Uterus (tissue), 4 donors: ENCODE results near the gene CFAP251. TPM values are rescaled to one million over a fixed set of nuclear protein-coding genes. Genes with fewer than 3 reads are reported as not detected.

Experiments used
- DNase-seq, 2 donors: peaks; one replicate each; pipeline ENCODE4 v3.0.0-alpha.2; 2019 to 2020
- H3K27ac ChIP-seq, 2 donors: fragments of 200-600 bp; sonication (generic); 1 replicate in 1 of 2; 2 replicates in 1 of 2; pipeline ENCODE4 v1.5.1; 2016 to 2018
- H3K27me3 ChIP-seq, 2 donors: fragments of 200-600 bp; sonication (generic); one replicate each; pipeline ENCODE4 v1.5.1; 2018 to 2019; ENCODE audit warnings: control low read depth in 1 of 2
- H3K36me3 ChIP-seq, 2 donors: fragments of 200-600 bp; sonication (generic); one replicate each; pipeline ENCODE4 v1.5.1; 2019; ENCODE audit warnings: control low read depth in 1 of 2
- H3K4me1 ChIP-seq, 2 donors: fragments of 200-600 bp; sonication (generic); one replicate each; pipeline ENCODE4 v1.5.1; 2018 to 2019; ENCODE audit warnings: control low read depth in 1 of 2
- H3K4me3 ChIP-seq, 2 donors: fragments of 200-600 bp; sonication (generic); 1 replicate in 1 of 2; 2 replicates in 1 of 2; pipeline ENCODE4 v1.5.1; 2018 to 2019; ENCODE audit warnings: mild to moderate bottlenecking in 1 of 2
- H3K9me3 ChIP-seq, 2 donors: fragments of 200-600 bp; sonication (generic); one replicate each; pipeline ENCODE4 v1.5.1; 2019; ENCODE audit warnings: control low read depth in 1 of 2
- CTCF ChIP-seq, 4 experiments: fragments of 200-600 bp in 2 of 4; fragments of 450-650 bp in 2 of 4; sonication (generic) in 2 of 4; IDR thresholded peaks; one replicate each; pipeline ENCODE4 v1.5.1; 2016 to 2019; ENCODE audit warnings: antibody characterized with exemption in 4 of 4, mild to moderate bottlenecking in 2 of 4, moderate library complexity in 1 of 4
- POLR2A ChIP-seq, 2 donors: fragments of 450-650 bp; IDR thresholded peaks; one replicate each; pipeline ENCODE4 v1.6.1; 2016; ENCODE audit warnings: antibody characterized with exemption in 2 of 2, mild to moderate bottlenecking in 1 of 2, moderate library complexity in 1 of 2
- intact Hi-C: fragments of 100-400 bp; cut with DNase I; formaldehyde crosslinking; loops from one replicate; pipeline ENCODE4 v1.15.1; 2023; ENCODE audit warnings: low total_unique reads
- small RNA-seq: library from RNA; depleted of rRNA; stranded (forward); fragments of <200 nt; gene quantifications from one replicate; pipeline ENCODE3, GENCODE V24; 2016
- total RNA-seq, 4 donors: library from RNA; depleted of rRNA in 3 of 4; stranded (reverse); fragments of >200 nt in 3 of 4; gene quantifications; one replicate each; pipeline versions ENCODE4 v1.1.0 to v1.2.4, GENCODE V29; 2014 to 2023
- donor health status: DM: yes; HTN: yes; CAD: no.

Gene CFAP251
- total RNA-seq, 4 donors from 2014 or later: 5.9 to 135 (median 12.7) TPM

GRCh38 chr12:122052285-122052684 lies 133.9 kb downstream of the CFAP251 start:
- no peak for DNase-seq
- TF ChIP-seq POLR2A (IDR thresholded peaks at IDR 0.05): no peak
- TF ChIP-seq CTCF (IDR thresholded peaks at IDR 0.05): no peak
- Histone ChIP-seq H3K4me1 (no peaks in the 10 kb centered on the region), H3K36me3 (no peaks in the 10 kb centered on the region), H3K9me3 (no peaks in the 10 kb centered on the region), H3K4me3 (no peak overlapping the region), H3K27me3 (no peaks in the 10 kb centered on the region), H3K27ac (peak overlapping the region; percentile 51 to 69)
- intact Hi-C loops: no loop called here

Small RNA genes lying within 50 kb of the gene (small RNA-seq; reads per million reads assigned to genes)
- not detected for gene AC069503.3
- gene RF00017: not detected
- gene RNU7-170P: not detected

Other genes with a start within 250 kb of the CFAP251 start
- gene MORN3, start 248.9 kb upstream of the CFAP251 start, total RNA-seq: 1 to 10 TPM in 1 of 4 donors, under 1 TPM in 1, not detected in 2; 0.27 to 1.9 TPM
- 10 to 100 TPM in 3 of 4 donors, 1 to 10 TPM in 1; 1.0 to 35.2 (median 19.6) TPM for gene TMEM120B, start 205.8 kb upstream of the CFAP251 start, total RNA-seq
- gene RHOF, start 124.9 kb upstream of the CFAP251 start, total RNA-seq: 10 to 100 TPM in 3 of 4 donors, 1 to 10 TPM in 1; 5.1 to 27.6 (median 13.1) TPM
- gene SETD1B, start 114.6 kb upstream of the CFAP251 start, total RNA-seq: 10 to 100 TPM in 1 of 4 donors, 1 to 10 TPM in 3; 1.3 to 63.6 (median 5.6) TPM
- gene HPD, start 59.7 kb upstream of the CFAP251 start, total RNA-seq: 1 to 10 TPM in 1 of 4 donors, not detected in 3; 1.9 TPM
- 100 to 1,000 TPM in 1 of 4 donors, 10 to 100 TPM in 2, 1 to 10 TPM in 1; 2.4 to 312 (median 46.0) TPM for gene PSMD9, start 29.8 kb upstream of the CFAP251 start, total RNA-seq
- 10 to 100 TPM in 1 of 4 donors, 1 to 10 TPM in 1, under 1 TPM in 2; 0.26 to 12.2 (median 4.2) TPM for gene BCL7A, start 103.3 kb downstream of the CFAP251 start, total RNA-seq
- gene MLXIP, start 160.2 kb downstream of the CFAP251 start, total RNA-seq: 10 to 100 TPM; 21.5 to 88.7 (median 24.7) TPM